GM10266 (cell line): ENCODE measurements around the gene MORN5.

Experiments used
- DNase-seq: peaks from one replicate; pipeline ENCODE4 v3.0.0; 2012; ENCODE audit errors: extremely low spot score
- TF ChIP-seq, protein P1 (sequence below): IDR thresholded peaks from 2 replicates; pipeline ENCODE4 v1.5.1; 2012; ENCODE audit warnings: mild to moderate bottlenecking, low read depth; ENCODE audit not compliant: control insufficient read depth, insufficient read depth; ENCODE audit errors: missing control alignments

The MORN5 gene

DNA sequence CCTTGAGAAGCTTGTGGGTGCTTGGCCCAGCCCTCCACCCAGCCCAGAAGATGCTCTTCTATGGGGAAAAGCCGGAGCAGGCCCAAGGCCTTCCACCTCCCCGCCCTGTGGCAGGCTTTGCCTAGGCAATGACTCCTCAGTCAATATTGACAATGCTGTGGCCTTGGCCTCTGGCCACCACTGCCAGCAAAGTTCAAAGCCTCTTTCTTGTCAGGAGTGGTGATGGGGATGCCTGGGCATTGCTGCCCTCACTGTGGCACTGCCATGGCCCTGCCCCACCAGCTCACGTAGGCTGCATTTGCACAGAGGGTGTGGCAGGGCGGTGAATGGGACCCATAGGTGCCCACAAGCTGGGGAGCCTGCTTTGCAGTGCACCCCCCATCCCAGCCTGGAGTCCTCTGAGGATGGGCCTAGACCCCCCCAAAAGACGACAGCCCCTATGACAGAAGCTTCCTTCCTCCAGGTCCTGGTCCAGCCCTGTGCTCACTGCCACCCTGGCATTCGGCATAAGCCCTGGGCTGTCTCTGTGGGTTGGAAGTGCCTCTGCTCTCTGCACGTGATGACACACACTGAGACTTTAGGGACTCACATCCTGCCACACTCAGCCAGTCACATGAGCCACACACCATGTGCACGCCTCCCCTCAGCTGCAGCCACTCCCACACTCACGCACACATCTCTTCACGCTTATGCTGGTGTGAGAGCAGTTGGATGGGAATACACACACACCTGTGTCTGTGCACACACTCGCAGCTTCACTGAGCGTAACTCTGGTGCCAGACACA is 31.1 kb downstream of the MORN5 start:
- TF ChIP-seq, protein P1, sequence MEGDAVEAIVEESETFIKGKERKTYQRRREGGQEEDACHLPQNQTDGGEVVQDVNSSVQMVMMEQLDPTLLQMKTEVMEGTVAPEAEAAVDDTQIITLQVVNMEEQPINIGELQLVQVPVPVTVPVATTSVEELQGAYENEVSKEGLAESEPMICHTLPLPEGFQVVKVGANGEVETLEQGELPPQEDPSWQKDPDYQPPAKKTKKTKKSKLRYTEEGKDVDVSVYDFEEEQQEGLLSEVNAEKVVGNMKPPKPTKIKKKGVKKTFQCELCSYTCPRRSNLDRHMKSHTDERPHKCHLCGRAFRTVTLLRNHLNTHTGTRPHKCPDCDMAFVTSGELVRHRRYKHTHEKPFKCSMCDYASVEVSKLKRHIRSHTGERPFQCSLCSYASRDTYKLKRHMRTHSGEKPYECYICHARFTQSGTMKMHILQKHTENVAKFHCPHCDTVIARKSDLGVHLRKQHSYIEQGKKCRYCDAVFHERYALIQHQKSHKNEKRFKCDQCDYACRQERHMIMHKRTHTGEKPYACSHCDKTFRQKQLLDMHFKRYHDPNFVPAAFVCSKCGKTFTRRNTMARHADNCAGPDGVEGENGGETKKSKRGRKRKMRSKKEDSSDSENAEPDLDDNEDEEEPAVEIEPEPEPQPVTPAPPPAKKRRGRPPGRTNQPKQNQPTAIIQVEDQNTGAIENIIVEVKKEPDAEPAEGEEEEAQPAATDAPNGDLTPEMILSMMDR = no peak
- no peak for DNase-seq

- DNase-seq = no peak
- TF ChIP-seq, protein P1 = no peak
These were observed 31.9 kb downstream of the MORN5 start for GRCh38 chr9:122191584-122191983.

DNA sequence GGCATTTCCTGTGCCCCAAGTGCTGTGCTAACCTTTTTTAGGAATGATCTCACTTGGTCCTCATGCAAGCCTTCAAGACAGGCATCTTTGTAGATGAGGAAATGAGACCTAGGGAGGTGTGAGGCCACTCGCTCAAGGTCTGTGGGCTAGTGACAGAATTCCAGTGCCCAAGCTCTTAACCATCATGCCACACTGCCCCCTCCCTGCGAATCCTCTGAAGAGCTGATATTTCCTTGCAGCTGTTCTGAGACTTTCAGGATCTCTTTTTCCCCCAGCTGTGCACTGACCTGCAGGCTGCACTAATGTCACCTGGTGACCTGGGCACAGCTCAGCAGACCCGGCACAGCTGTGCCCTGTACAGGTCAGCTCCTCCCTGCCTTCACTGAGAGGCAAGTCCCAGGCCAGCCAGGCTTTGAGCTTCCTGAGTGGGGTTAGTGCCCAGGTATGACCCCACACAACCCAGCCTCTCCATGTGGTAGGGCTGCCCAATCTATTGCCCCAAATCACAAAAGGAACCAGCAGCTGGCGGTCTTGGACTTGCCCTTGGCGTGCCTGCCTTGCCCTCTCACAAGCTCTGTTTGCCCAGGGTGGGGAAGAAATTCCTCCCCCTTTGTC is 32.7 kb downstream of the MORN5 start:
- no peak for DNase-seq
- TF ChIP-seq, protein P1 = no peak

- no peak for DNase-seq
- TF ChIP-seq, protein P1 = no peak
These were observed 33.3 kb downstream of the MORN5 start for GRCh38 chr9:122192914-122193525.

GRCh38 chr9:122193651-122194050 is 33.9 kb downstream of the MORN5 start:
- TF ChIP-seq, protein P1 = no peak
- no peak for DNase-seq

DNA sequence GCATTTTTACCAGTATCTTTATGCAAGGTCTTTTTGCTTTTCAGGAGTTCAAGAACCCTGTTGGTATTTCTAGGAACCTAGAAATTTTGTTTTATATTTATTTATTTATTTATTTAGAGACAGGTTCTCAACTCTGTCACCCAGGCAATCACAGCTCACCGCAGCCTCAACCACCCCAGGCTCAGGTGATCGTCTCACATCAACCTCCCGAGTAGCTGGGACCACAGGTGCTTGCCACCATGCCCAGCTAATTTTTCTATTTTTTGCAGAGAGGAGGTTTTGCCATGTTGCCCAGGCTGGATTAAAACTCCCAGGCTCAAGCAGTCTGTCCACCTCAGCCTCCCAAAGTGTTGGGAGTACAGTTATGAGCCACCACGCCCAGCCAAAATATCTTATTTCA is 36.2 kb downstream of the MORN5 start:
- TF ChIP-seq, protein P1 = no peak
- DNase-seq = no peak

DNA sequence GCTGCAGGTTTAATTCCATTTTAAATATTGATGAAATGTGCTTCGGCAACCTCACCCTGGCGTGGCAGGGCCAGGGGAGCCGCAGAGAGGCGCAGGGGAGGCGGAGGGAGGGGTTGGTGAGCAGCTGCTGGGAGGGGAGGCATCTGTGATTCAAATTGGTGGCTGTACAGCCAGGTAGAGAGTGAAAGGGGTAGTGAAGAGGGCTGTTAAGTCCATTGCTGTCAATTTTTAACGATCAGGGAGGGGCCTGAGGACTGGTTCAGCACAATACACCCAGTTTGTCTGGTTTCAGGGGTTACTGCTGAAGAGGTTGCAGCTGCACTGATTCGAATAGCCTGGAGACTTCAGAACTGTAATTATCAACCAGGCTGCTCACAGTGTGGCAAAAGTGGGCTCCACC is 37.7 kb downstream of the MORN5 start:
- no peak for DNase-seq
- TF ChIP-seq, protein P1 = no peak
